Measurements from ENCODE around the gene MISP3. TPM values are rescaled to one million over a fixed set of nuclear protein-coding genes. Genes with fewer than 3 reads are reported as not detected.

The MISP3 gene
- total and polyA plus RNA-seq, 9 of the 15 experiments (the other 6 are each of a cell fraction or from before 2014, with no cell fraction given): 0.25 to 5.6 (median 1.6) TPM

- TF ChIP-seq, protein P1, sequence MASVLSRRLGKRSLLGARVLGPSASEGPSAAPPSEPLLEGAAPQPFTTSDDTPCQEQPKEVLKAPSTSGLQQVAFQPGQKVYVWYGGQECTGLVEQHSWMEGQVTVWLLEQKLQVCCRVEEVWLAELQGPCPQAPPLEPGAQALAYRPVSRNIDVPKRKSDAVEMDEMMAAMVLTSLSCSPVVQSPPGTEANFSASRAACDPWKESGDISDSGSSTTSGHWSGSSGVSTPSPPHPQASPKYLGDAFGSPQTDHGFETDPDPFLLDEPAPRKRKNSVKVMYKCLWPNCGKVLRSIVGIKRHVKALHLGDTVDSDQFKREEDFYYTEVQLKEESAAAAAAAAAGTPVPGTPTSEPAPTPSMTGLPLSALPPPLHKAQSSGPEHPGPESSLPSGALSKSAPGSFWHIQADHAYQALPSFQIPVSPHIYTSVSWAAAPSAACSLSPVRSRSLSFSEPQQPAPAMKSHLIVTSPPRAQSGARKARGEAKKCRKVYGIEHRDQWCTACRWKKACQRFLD (CRISPR knock-in tag; IDR thresholded peaks at IDR 0.05): peak; percentile 51; the same call in 1 of the 2 replicates
Observed at GRCh38 chr19:14030997-14031718, 41.4 kb upstream of the MISP3 start (continued).

DNA sequence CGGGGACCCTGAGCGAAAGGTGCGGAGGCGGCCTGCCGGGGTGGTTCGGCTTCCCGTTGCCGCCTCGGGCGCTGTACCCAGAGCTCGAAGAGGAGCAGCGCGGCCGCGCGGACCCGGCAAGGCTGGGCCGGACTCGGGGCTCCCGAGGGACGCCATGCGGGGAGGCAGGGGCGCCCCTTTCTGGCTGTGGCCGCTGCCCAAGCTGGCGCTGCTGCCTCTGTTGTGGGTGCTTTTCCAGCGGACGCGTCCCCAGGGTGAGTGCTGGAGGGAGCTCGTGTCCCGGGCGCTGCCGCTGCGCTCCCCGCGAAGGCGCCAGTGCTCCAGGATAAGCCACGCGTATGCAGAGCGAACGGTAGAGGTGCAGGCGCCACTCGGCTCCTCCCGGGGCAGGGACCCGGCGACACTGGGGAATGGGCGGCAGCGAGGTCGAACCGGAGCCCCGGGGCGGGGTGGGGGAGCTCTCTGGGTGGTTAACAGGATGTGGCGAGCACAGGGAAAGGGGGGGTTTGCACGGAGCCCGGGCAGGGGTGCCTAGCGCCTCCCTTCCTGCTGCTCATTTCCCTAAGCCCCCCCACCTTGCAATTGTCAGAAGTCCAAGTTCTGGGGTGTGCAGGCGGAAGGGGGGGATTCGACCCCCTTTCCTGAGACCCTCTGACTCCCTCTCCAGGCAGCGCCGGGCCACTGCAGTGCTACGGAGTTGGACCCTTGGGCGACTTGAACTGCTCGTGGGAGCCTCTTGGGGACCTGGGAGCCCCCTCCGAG, 40.7 kb upstream of the MISP3 start, which contains the start of gene IL27RA:
TSS of gene IL27RA (plus strand) at position 44 of the 762 bp plus-strand sequence. CDS start at position 155, 111 bp downstream.
- Histone ChIP-seq H3K36me3 (ENCODE audit: control insufficient read depth, insufficient read depth, low read length) (no peaks in the 10 kb centered on the region), H3K4me1 (replicated peaks in 1 of 2; ENCODE audit: control insufficient read depth in 2 of 2, insufficient read depth in 2 of 2, low read length in 2 of 2) (peaks cover 20 to 47% of the 10 kb centered on the region in 2 experiments; a peak in 4 of 5 replicates), H4K20me1 (replicated peaks; ENCODE audit: control insufficient read depth, insufficient read depth, low read length) (no peaks in the 10 kb centered on the region), H3K9ac (ENCODE audit: insufficient read depth in 1 of 2, low read depth in 2 of 2, low read length in 2 of 2) (peak within 1 kb of the TSS; percentile 91 to 99), H3K9me3 (replicated peaks; ENCODE audit: control insufficient read depth, insufficient read depth, low read depth, low read length) (no peaks in the 10 kb centered on the region), H2AFZ (ENCODE audit: low read depth, low read length) (peak within 1 kb of the TSS; percentile 98), H3K9me1 (ENCODE audit: control insufficient read depth, insufficient read depth, low read length) (no peaks in the 10 kb centered on the region), H3K4me2 (ENCODE audit: insufficient read depth, low read length) (peak within 1 kb of the TSS; percentile 82), H3K27ac (ENCODE audit: extremely low read depth, low read depth, low read length) (peak within 1 kb of the TSS; percentile 81), H3K27me3 (ENCODE audit: control insufficient read depth in 2 of 2, insufficient read depth in 2 of 2, low read length in 2 of 2) (no peaks in the 10 kb centered on the region), H3K79me2 (ENCODE audit: control insufficient read depth, insufficient read depth, low read length) (peaks cover 7% of the 10 kb centered on the region; the same call in 1 of the 3 replicates), H3K4me3 (peak within 1 kb of the TSS; percentile 56)
- POLR2A ChIA-PET: interaction anchor here (0.6 to 2.2 kb wide), 9 partner anchors 10 to 374 kb away, joined by 3 to 21 read pairs (median 4); partner anchors contain the start of gene RFX1
- intact Hi-C loops (cut with micrococcal nuclease) (loop anchor here (1.0 to 10.0 kb wide), 2 partner anchors 77 to 152 kb away; partner anchors contain the start of gene DCAF15), in situ Hi-C loops (cut with MboI) (no loop called here)
- DNase-seq (ENCODE audit: extremely low read depth in 1 of 4, low spot score in 3 of 4) (peak; percentile 79 to 88 (median 82)), ATAC-seq (peak; percentile 83), FAIRE-seq (peak; percentile 69)
- CTCF ChIA-PET (ENCODE audit: low intra/inter-chr PET ratio): interaction anchor here (1.4 to 2.2 kb wide), 2 partner anchors 151 to 152 kb away, joined by 6 read pairs; no protein-coding TSS in a partner anchor
- 1% methylated on average over 45 of the region's 63 CpGs for WGBS (ENCODE audit: insufficient coverage, low coverage, missing lambda C conversion rate)
- BruUV-seq (replicated peaks): TSS peak; percentile 60
- TF ChIP-seq SREBF1 (IDR thresholded peaks at IDR 0.05; ENCODE audit: borderline replicate concordance, low read depth, low read length): no peak
- TF ChIP-seq PHB2 (IDR thresholded peaks at IDR 0.05; ENCODE audit: low read depth): no peak
- no peak for TF ChIP-seq ZSCAN32 (CRISPR knock-in tag; IDR thresholded peaks at IDR 0.05)
- no peak for TF ChIP-seq ARNT (IDR thresholded peaks at IDR 0.05)
- no peak for TF ChIP-seq NUFIP1 (IDR thresholded peaks at IDR 0.05; ENCODE audit: partially characterized antibody)
- TF ChIP-seq MTF1 (CRISPR knock-in tag; IDR thresholded peaks at IDR 0.05; ENCODE audit: borderline replicate concordance): no peak
- TF ChIP-seq TEAD2 (tag; IDR thresholded peaks at IDR 0.05): no peak
- no peak for TF ChIP-seq MAFK (IDR thresholded peaks at IDR 0.05; ENCODE audit: low read length)
- TF ChIP-seq, protein P2, sequence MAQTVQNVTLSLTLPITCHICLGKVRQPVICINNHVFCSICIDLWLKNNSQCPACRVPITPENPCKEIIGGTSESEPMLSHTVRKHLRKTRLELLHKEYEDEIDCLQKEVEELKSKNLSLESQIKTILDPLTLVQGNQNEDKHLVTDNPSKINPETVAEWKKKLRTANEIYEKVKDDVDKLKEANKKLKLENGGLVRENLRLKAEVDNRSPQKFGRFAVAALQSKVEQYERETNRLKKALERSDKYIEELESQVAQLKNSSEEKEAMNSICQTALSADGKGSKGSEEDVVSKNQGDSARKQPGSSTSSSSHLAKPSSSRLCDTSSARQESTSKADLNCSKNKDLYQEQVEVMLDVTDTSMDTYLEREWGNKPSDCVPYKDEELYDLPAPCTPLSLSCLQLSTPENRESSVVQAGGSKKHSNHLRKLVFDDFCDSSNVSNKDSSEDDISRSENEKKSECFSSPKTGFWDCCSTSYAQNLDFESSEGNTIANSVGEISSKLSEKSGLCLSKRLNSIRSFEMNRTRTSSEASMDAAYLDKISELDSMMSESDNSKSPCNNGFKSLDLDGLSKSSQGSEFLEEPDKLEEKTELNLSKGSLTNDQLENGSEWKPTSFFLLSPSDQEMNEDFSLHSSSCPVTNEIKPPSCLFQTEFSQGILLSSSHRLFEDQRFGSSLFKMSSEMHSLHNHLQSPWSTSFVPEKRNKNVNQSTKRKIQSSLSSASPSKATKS (CRISPR knock-in tag; IDR thresholded peaks at IDR 0.05): no peak
- TF ChIP-seq ZNF347 (CRISPR knock-in tag; IDR thresholded peaks at IDR 0.05; ENCODE audit: low read depth): no peak
- no peak for TF ChIP-seq CSDE1 (IDR thresholded peaks at IDR 0.05)
- TF ChIP-seq HNRNPUL1 (IDR thresholded peaks at IDR 0.05; ENCODE audit: low read length): no peak
- no peak for TF ChIP-seq RBM25 (IDR thresholded peaks at IDR 0.05; ENCODE audit: low read depth, low read length, severe bottlenecking)
